ENCODE results near the gene FBXL13. TPM values are rescaled to one million over a fixed set of nuclear protein-coding genes. Genes with fewer than 3 reads are reported as not detected.
"Not testable (repeated sequence)": the region's sequence is repeated elsewhere in the genome, so short reads cannot be mapped to it uniquely, and the experiment has no call there.

The FBXL13 gene
- total RNA-seq, 2 donors from 2014 or later: 1.7 to 3.2 TPM

GRCh38 chr7:102843850-102844249 lies 230.7 kb downstream of the FBXL13 start:
- intact Hi-C loops (cut with DNase I): no loop called here

DNA sequence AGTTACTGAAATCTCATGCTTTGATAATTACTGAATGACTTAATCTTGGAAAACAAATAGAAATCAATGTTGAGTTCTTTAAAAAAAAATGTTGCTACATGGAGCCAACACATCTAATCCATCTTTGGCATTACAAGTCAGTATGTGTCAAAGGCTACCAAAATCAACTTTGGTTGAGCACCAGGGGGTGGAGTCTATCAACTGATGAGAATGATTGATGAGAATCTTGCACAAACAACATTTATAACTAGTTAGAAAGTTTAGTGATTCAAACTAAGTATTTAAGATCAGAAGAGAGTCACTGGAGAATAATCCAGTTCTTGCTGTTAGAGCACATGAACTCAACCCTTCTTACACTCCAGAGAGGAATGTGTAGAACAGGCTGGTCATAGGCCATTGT lies 232.3 kb downstream of the FBXL13 start:
- DNase-seq (ENCODE audit: low spot score): no peak
- intact Hi-C loops (cut with DNase I): no loop called here

More at GRCh38 chr7:102843850-102844249, 230.7 kb downstream of the FBXL13 start:
- no peak for DNase-seq (ENCODE audit: low spot score)

DNA sequence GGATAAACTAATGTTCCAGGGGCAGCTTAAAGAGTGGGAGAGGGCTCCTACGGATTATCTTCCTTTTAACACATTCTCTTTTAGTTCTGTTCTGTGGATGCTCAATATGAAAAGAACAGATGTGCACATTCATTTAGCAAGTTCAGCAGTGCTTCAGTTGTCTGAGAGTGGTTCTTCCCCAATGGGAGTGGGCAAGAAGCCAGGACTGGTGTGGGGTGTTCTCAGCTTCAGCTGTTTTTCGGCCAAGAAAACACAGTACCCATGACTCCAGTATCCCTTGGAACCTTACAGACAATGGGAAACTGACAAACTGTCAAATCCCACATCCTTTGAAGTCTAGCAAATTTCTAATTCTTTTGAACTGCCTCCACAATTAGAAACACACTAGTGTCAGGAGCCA lies 233.3 kb downstream of the FBXL13 start:
- no peak for DNase-seq (ENCODE audit: low spot score)
- intact Hi-C loops (cut with DNase I): no loop called here

DNA sequence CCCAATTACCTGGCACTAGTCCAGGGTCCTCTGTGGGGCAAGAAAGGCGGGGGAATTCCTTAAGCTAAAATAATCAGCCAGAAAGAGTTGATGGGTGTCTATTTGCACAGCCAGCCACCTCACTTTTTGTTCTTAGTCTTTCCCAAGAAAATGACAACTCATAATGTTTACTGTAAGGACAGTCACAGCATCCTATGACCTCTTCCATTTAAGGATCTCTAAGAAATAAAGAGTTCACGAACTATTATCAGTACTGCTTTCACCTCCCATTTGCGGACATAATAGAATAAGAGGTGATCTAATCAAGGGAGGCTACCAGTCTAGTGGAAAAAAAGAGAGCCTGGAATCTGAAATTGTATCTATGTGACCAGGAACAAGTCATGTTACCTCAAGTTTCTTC lies 234.2 kb downstream of the FBXL13 start:
- intact Hi-C loops (cut with DNase I): no loop called here
- DNase-seq (ENCODE audit: low spot score): no peak

DNA sequence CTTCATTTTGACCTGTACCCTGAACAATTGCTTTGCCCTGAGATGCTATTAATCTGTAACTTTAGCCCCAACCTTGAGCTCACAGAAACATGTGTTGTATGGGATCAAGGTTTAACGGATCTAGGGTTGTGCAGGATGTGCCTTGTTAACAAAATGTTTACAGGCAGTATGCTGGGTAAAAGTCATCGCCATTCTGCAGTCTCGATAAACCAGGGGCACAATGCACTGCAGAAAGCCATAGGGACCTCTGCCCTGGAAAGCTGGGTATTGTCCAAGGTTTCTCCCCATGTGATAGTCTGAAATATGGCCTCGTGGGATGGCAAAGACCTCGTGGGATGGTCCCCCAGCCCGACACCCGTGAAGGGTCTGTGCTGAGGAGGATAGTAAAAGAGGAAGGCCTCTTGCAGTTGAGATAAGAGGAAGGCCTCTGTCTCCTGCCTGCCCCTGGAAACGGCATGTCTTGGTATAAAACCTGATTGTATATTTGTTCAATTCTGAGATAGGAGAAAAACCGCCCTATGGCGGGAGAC lies 236.0 kb downstream of the FBXL13 start:
- intact Hi-C loops (cut with DNase I): not testable (repeated sequence)

GRCh38 chr7:102837802-102838201 lies 236.8 kb downstream of the FBXL13 start:
- no peak for DNase-seq (ENCODE audit: low spot score)
- intact Hi-C loops (cut with DNase I): no loop called here

More for the DNA sequence above, 236.0 kb downstream of the FBXL13 start:
- not testable (repeated sequence) for DNase-seq (ENCODE audit: low spot score)

- intact Hi-C loops (cut with DNase I): no loop called here
- DNase-seq (ENCODE audit: low spot score): no peak
These were observed 237.6 kb downstream of the FBXL13 start for GRCh38 chr7:102836977-102837376.

DNA sequence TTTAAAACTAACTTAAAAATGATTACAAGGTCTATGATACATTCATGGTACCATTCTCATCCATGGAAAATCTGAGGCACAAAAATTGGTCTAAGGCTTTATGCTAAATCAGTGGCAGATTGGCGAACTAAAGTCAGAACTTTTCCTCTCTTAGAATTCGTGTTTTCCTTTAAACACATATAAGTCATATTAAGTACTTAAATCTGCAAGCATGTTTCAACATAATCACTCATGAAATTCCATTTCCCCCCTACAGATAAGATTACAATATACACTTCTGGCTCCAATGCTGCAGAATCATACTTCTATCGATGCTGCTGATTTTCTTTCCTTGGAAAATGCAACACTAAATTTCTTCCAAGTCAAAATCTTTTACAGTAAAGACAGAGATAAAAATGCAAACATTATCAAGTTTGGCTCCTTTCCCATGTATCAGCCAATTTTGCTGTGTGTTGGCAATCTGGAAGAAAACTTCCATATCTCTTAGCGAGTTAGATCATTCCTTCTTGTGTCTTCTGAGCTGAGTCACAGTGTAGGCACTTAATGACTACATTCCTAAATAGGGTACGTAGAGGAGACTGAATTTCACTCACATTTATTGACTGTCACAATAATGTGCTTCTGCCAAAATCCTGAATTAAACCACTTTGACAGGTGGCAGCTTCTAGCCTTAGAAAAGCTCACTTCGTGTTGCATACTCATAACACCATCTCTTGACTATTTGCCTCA lies 238.2 kb downstream of the FBXL13 start:
- intact Hi-C loops (cut with DNase I): no loop called here
- no peak for DNase-seq (ENCODE audit: low spot score)

DNA sequence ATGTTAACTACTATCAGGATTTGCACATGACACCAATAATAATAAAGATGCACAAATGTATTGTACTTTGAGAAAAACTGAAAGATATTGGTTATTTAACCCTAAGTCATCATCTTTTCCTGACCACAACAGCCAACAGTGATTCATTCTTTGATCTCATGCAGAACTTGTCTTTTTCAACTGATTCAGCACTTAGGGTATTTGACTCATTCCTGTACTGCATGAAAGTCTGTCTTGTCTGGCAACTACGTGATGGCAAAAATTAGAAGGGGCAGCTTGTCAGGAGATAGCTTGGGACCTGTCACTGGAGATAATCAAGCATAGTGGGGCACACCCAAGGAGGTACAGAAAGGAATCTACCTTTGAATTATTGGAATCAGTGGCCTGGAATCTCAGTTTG lies 239.6 kb downstream of the FBXL13 start:
- intact Hi-C loops (cut with DNase I): no loop called here
- no peak for DNase-seq (ENCODE audit: low spot score)

- intact Hi-C loops (cut with DNase I): no loop called here
- DNase-seq (ENCODE audit: low spot score): no peak
These were observed 240.1 kb downstream of the FBXL13 start for GRCh38 chr7:102834466-102834865.

GRCh38 chr7:102833343-102833742 lies 241.3 kb downstream of the FBXL13 start:
- intact Hi-C loops (cut with DNase I): no loop called here
- DNase-seq (ENCODE audit: low spot score): no peak

DNA sequence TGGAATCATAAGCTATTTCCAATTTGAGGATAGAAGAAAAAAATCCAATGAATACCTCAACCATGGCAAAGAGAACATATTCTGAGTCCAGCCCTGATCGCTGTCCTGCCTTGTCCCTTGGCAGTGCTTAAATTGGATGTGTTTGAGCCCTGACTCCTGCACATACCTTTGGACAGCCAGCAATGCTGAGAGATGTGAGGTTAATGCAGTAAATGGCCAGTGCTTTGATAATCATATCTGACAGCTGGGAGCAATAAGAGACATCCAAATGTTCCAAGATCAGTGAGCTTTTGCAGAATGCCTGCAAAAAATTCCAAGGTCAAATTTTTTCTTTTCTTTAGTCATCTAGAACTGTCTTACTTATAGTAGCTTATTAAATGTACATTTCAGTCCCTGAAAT lies 241.9 kb downstream of the FBXL13 start:
- intact Hi-C loops (cut with DNase I): no loop called here
- DNase-seq (ENCODE audit: low spot score): no peak

- intact Hi-C loops (cut with DNase I): no loop called here
- no peak for DNase-seq (ENCODE audit: low spot score)
These were observed 244.4 kb downstream of the FBXL13 start for GRCh38 chr7:102830197-102830596.

DNA sequence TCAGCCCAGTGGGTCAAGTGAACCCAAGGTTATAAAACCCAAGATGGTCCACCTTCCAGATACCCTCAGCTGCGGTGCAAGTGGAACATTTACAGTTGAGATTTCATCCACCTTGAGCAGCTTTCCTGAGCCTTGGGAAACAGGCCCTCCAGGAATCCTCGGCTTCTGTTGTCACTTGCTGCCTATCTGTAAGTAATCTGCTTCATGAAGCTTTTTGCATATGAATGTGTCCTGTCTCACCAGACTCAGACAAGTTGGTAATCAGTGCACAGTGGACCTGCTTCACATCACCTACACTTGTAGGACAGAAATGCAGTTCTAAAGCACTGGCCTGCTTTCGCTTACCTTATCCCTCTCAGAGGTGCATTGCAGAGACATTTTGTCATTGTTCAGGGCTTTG lies 245.5 kb downstream of the FBXL13 start:
- intact Hi-C loops (cut with DNase I): no loop called here

GRCh38 chr7:102828286-102828685 lies 246.3 kb downstream of the FBXL13 start:
- intact Hi-C loops (cut with DNase I): no loop called here
- no peak for DNase-seq (ENCODE audit: low spot score)

More for the DNA sequence above, 245.5 kb downstream of the FBXL13 start:
- DNase-seq (ENCODE audit: low spot score): no peak

DNA sequence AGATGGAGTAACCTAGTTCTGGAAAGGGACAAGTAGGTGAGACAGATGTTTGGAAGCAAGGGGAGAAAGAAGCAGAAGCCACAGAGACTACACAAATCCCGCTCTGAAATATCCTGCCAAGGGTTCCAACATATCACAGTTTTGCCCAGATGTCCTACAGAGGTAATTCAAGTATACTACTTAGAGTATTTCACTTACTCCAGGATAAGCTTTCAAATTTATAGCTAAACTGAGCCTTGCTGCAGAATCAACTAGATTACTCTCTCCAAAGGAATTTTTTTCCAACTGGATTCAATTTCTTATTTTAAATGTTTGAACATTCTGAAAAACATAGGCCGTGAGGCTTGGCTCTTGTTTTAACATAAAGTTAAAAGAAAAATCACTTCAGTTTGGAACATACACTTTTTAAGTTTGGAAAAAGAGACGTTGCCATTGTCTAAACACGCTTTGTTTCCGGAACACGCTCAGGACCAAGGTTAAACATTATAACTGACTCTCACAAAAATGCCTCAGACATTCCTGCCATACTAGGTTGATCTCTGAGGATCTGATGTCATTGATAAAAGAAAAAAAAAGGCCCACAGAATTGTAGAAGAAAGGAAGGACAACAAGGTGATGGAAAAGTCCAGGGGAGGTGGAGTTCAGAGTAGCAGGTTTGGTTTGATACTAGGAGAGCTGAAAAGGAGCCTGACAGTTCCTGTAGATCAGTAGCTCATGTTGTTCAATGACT lies 251.0 kb downstream of the FBXL13 start:
- intact Hi-C loops (cut with DNase I): no loop called here
- no peak for DNase-seq (ENCODE audit: low spot score)

- intact Hi-C loops (cut with DNase I): no loop called here
- DNase-seq (ENCODE audit: low spot score): no peak
These were observed 252.4 kb downstream of the FBXL13 start for GRCh38 chr7:102821994-102822747.

GRCh38 chr7:102819151-102819550 lies 255.4 kb downstream of the FBXL13 start:
- intact Hi-C loops (cut with DNase I): no loop called here
- DNase-seq (ENCODE audit: low spot score): no peak

DNA sequence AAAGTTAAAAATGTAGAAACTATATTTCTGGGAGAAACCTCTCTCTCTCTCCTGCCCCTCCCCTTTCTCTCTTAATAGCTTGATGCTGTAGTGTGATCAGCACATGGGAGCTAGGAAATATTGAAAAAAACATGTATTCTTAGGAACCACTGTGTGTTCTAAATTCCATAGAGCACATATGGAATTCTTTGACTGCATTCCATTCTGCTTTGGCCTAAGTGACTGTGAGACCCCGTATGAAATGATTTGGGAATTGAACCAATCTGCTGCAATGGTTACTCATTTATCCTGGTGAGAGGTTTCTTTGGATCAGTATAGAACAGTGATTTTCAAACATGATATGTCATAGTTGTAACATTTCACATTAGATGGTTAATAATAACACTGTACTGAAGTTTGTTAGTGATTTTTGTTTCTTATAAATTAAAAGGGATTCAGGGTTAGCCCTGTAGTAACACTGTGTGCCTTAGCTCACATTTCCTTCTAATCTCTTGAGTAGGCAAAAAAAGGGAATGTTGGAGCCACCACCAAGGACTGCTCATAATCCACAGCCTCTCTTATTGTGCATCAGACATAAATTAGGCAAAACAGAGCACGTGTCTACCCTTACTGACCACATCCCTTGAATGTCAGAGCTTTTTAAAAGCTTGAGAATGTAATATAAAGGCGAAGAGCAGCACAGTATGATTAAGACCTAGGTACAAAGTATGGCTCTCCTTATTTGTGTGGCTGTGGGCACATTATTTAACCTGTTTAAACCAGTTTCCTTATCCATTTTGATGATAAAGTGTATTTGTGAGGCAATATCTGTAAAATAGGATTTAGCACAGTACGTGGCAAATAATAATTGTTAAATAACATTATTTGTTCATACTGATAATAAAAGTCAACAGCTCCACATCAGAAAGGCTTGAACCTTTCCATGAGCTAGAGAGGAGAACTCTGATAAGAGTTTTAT lies 256.7 kb downstream of the FBXL13 start:
- DNase-seq (ENCODE audit: low spot score): no peak
- intact Hi-C loops (cut with DNase I): no loop called here

All from posterior vena cava (tissue), 2 donors.